ENCODE data around the gene CDK6.
"Not testable (repeated sequence)": the region's sequence is repeated elsewhere in the genome, so short reads cannot be mapped to it uniquely, and the experiment has no call there.

CDK6 gene

GRCh38 chr7:92761391-92762097 lies 74.8 kb downstream of the CDK6 start:
- DNase-seq (ENCODE audit: low spot score), result no peak

- DNase-seq (ENCODE audit: low spot score), result no peak
Measured at GRCh38 chr7:92758796-92759431, 77.5 kb downstream of the CDK6 start.

GRCh38 chr7:92757311-92757910 lies 79.0 kb downstream of the CDK6 start:
- DNase-seq (ENCODE audit: low spot score), result not testable (repeated sequence)

- DNase-seq (ENCODE audit: low spot score), result no peak
Measured at GRCh38 chr7:92755680-92756079, 80.7 kb downstream of the CDK6 start.

- DNase-seq (ENCODE audit: low spot score), result no peak
Measured at GRCh38 chr7:92754919-92755581, 81.3 kb downstream of the CDK6 start.

GRCh38 chr7:92753614-92754013 lies 82.8 kb downstream of the CDK6 start:
- DNase-seq (ENCODE audit: low spot score), result no peak

- no peak for DNase-seq (ENCODE audit: low spot score)
Measured at GRCh38 chr7:92751902-92752901, 84.2 kb downstream of the CDK6 start.

GRCh38 chr7:92750946-92751345 lies 85.4 kb downstream of the CDK6 start:
- DNase-seq (ENCODE audit: low spot score), result no peak

GRCh38 chr7:92750447-92750839 lies 85.9 kb downstream of the CDK6 start:
- DNase-seq (ENCODE audit: low spot score), result no peak

GRCh38 chr7:92749832-92750446 lies 86.4 kb downstream of the CDK6 start:
- DNase-seq (ENCODE audit: low spot score), result no peak

- DNase-seq (ENCODE audit: low spot score), result no peak
Measured at GRCh38 chr7:92749327-92749755, 87.0 kb downstream of the CDK6 start.

- DNase-seq (ENCODE audit: low spot score), result peak; percentile 22
Measured at GRCh38 chr7:92748495-92748894, 87.9 kb downstream of the CDK6 start.

- no peak for DNase-seq (ENCODE audit: low spot score)
Measured at GRCh38 chr7:92747041-92747835, 89.1 kb downstream of the CDK6 start.

GRCh38 chr7:92745241-92745640 lies 91.1 kb downstream of the CDK6 start:
- DNase-seq (ENCODE audit: low spot score), result no peak

- DNase-seq (ENCODE audit: low spot score), result not testable (repeated sequence)
Measured at GRCh38 chr7:92744180-92744579, 92.2 kb downstream of the CDK6 start.

- no peak for DNase-seq (ENCODE audit: low spot score)
Measured at GRCh38 chr7:92742186-92742585, 94.2 kb downstream of the CDK6 start.

GRCh38 chr7:92740700-92741126 lies 95.7 kb downstream of the CDK6 start:
- DNase-seq (ENCODE audit: low spot score), result no peak

GRCh38 chr7:92740134-92740533 lies 96.2 kb downstream of the CDK6 start:
- no peak for DNase-seq (ENCODE audit: low spot score)

- no peak for DNase-seq (ENCODE audit: low spot score)
Measured at GRCh38 chr7:92739091-92739490, 97.3 kb downstream of the CDK6 start.

GRCh38 chr7:92737706-92738105 lies 98.7 kb downstream of the CDK6 start:
- no peak for DNase-seq (ENCODE audit: low spot score)
